SU-DHL-6 (cell line): ENCODE data around the gene KLHL10.

Experiments used
- CTCF ChIP-seq: fragments of 200-600 bp; sonication (generic); IDR thresholded peaks from one replicate; pipeline ENCODE4 v1.5.1; 2017; ENCODE audit warnings: antibody characterized with exemption, mild to moderate bottlenecking, low read length, moderate library complexity; ENCODE audit not compliant: insufficient read depth, poor library complexity, severe bottlenecking
- EZH2phosphoT487 ChIP-seq: fragments of 200-600 bp; sonication (generic), shearing (Covaris generic); conservative IDR thresholded peaks from 2 replicates; pipeline ENCODE4 v1.6.1; 2018; ENCODE audit warnings: mild to moderate bottlenecking, antibody characterized with exemption, low read length, moderate library complexity, mixed read lengths

GRCh38 chr17:41870627-41871026 is 33.0 kb downstream of the KLHL10 start:
- no peak for TF ChIP-seq CTCF
- TF ChIP-seq EZH2phosphoT487 = no peak
